Naive thymus-derived CD4-positive, alpha-beta T cell (primary cell): Measurements from ENCODE around the gene CNN2. TPM values are rescaled to one million over a fixed set of nuclear protein-coding genes. Genes with fewer than 3 reads are reported as not detected.

ENCODE experiments used
- polyA plus RNA-seq, 2 donors: library from polyadenylated mRNA; unstranded; fragments of 300-500 nt; fragmentation: Illumina TruSeq; gene quantifications; one replicate each; pipeline ENCODE4 v1.2.3, GENCODE V29; 2021
- total RNA-seq, 6 experiments: library from RNA in 5 of 6; stranded (reverse) in 5 of 6; gene quantifications; 1 replicate in 5 of 6; 2 replicates in 1 of 6; pipeline ENCODE4 v1.2.3 and lab custom pipeline; 2021 to 2026

Gene CNN2
- total and polyA plus RNA-seq, 7 experiments from 2014 or later, result 234 to 704 (median 326) TPM

Other genes starting within 250 kb of the CNN2 start
- 100 to 1,000 TPM; 313 to 524 (median 326) TPM for gene PTBP1, start 229.2 kb upstream of the CNN2 start, total RNA-seq
- 100 to 1,000 TPM; 113 to 227 TPM for gene PTBP1, start 229.2 kb upstream of the CNN2 start, polyA plus RNA-seq
- gene PLPPR3, start 204.7 kb upstream of the CNN2 start, total RNA-seq, result not detected
- gene PLPPR3, start 204.7 kb upstream of the CNN2 start, polyA plus RNA-seq, result not detected
- gene AZU1, start 198.8 kb upstream of the CNN2 start, total RNA-seq, result 1 to 10 TPM in 1 of 5 experiments, under 1 TPM in 1, not detected in 3; 0.64 to 4.1 TPM
- gene AZU1, start 198.8 kb upstream of the CNN2 start, polyA plus RNA-seq, result not detected
- gene PRTN3, start 185.6 kb upstream of the CNN2 start, total RNA-seq, result 1 to 10 TPM in 1 of 5 experiments, not detected in 4; 2.7 TPM
- gene PRTN3, start 185.6 kb upstream of the CNN2 start, polyA plus RNA-seq, result not detected
- 1 to 10 TPM in 1 of 5 experiments, not detected in 4; 4.9 TPM for gene ELANE, start 174.3 kb upstream of the CNN2 start, total RNA-seq
- gene ELANE, start 174.3 kb upstream of the CNN2 start, polyA plus RNA-seq, result not detected
- 10 to 100 TPM in 2 of 5 experiments, 1 to 10 TPM in 3; 1.3 to 58.0 (median 2.1) TPM for gene CFD, start 166.9 kb upstream of the CNN2 start, total RNA-seq
- gene CFD, start 166.9 kb upstream of the CNN2 start, polyA plus RNA-seq, result 1 to 10 TPM; 4.9 to 8.0 TPM
- gene MED16, start 133.4 kb upstream of the CNN2 start, total RNA-seq, result 10 to 100 TPM; 47.5 to 78.2 (median 67.6) TPM
- 100 to 1,000 TPM in 1 of 2 donors, 10 to 100 TPM in 1; 65.7 to 142 TPM for gene MED16, start 133.4 kb upstream of the CNN2 start, polyA plus RNA-seq
- gene RNU6-9, start 133.1 kb upstream of the CNN2 start, total RNA-seq, result not detected
- gene RNU6-9, start 133.1 kb upstream of the CNN2 start, polyA plus RNA-seq, result not detected
- 100 to 1,000 TPM; 123 to 219 (median 184) TPM for gene R3HDM4, start 113.4 kb upstream of the CNN2 start, total RNA-seq
- 100 to 1,000 TPM; 195 to 251 TPM for gene R3HDM4, start 113.4 kb upstream of the CNN2 start, polyA plus RNA-seq
- 1 to 10 TPM; 1.1 to 3.0 (median 1.7) TPM for gene KISS1R, start 109.3 kb upstream of the CNN2 start, total RNA-seq
- under 1 TPM; 0.72 to 0.85 TPM for gene KISS1R, start 109.3 kb upstream of the CNN2 start, polyA plus RNA-seq
- 10 to 100 TPM in 3 of 5 experiments, 1 to 10 TPM in 2; 7.1 to 33.1 (median 10.2) TPM for gene ARID3A, start 100.6 kb upstream of the CNN2 start, total RNA-seq
- under 1 TPM; 0.57 to 0.95 TPM for gene ARID3A, start 100.6 kb upstream of the CNN2 start, polyA plus RNA-seq
- 10 to 100 TPM; 20.7 to 63.8 (median 48.5) TPM for gene WDR18, start 42.3 kb upstream of the CNN2 start, total RNA-seq
- gene WDR18, start 42.3 kb upstream of the CNN2 start, polyA plus RNA-seq, result 10 to 100 TPM; 69.8 to 74.4 TPM
- gene GRIN3B, start 26.2 kb upstream of the CNN2 start, total RNA-seq, result under 1 TPM in 3 of 5 experiments, not detected in 2; 0.10 to 0.56 (median 0.19) TPM
- not detected for gene GRIN3B, start 26.2 kb upstream of the CNN2 start, polyA plus RNA-seq
- gene TMEM259, start 5.5 kb upstream of the CNN2 start, total RNA-seq, result 100 to 1,000 TPM; 189 to 347 (median 311) TPM
- 10 to 100 TPM; 40.7 to 86.1 TPM for gene TMEM259, start 5.5 kb upstream of the CNN2 start, polyA plus RNA-seq
- not detected for gene RNU6-2, start 5.1 kb upstream of the CNN2 start, total RNA-seq
- gene RNU6-2, start 5.1 kb upstream of the CNN2 start, polyA plus RNA-seq, result not detected
- gene ABCA7, start 13.5 kb downstream of the CNN2 start, total RNA-seq, result 100 to 1,000 TPM in 4 of 5 experiments, 10 to 100 TPM in 1; 57.8 to 323 (median 155) TPM
- gene ABCA7, start 13.5 kb downstream of the CNN2 start, polyA plus RNA-seq, result 10 to 100 TPM in 1 of 2 donors, 1 to 10 TPM in 1; 6.6 to 25.5 TPM
- gene ARHGAP45, start 40.6 kb downstream of the CNN2 start, total RNA-seq, result 1,000 to 10,000 TPM in 1 of 5 experiments, 100 to 1,000 TPM in 4; 467 to 1,030 (median 779) TPM
- 100 to 1,000 TPM; 305 to 880 TPM for gene ARHGAP45, start 40.6 kb downstream of the CNN2 start, polyA plus RNA-seq
- gene POLR2E, start 68.8 kb downstream of the CNN2 start, total RNA-seq, result 100 to 1,000 TPM in 1 of 5 experiments, 10 to 100 TPM in 4; 75.3 to 157 (median 82.1) TPM
- gene POLR2E, start 68.8 kb downstream of the CNN2 start, polyA plus RNA-seq, result 100 to 1,000 TPM; 136 to 179 TPM
- gene GPX4, start 77.4 kb downstream of the CNN2 start, total RNA-seq, result 100 to 1,000 TPM; 122 to 235 (median 194) TPM
- 100 to 1,000 TPM; 417 to 522 TPM for gene GPX4, start 77.4 kb downstream of the CNN2 start, polyA plus RNA-seq
- 100 to 1,000 TPM in 3 of 5 experiments, 10 to 100 TPM in 2; 88.6 to 137 (median 104) TPM for gene SBNO2, start 147.7 kb downstream of the CNN2 start, total RNA-seq
- gene SBNO2, start 147.7 kb downstream of the CNN2 start, polyA plus RNA-seq, result 1 to 10 TPM; 1.7 to 2.6 TPM
- gene STK11, start 179.2 kb downstream of the CNN2 start, total RNA-seq, result 10 to 100 TPM; 67.7 to 91.3 (median 71.6) TPM
- gene STK11, start 179.2 kb downstream of the CNN2 start, polyA plus RNA-seq, result 10 to 100 TPM; 13.9 to 28.9 TPM
- gene CBARP, start 211.4 kb downstream of the CNN2 start, total RNA-seq, result under 1 TPM in 2 of 5 experiments, not detected in 3; 0.15 to 0.27 TPM
- not detected for gene CBARP, start 211.4 kb downstream of the CNN2 start, polyA plus RNA-seq
- gene ATP5F1D, start 215.1 kb downstream of the CNN2 start, total RNA-seq, result 100 to 1,000 TPM in 3 of 5 experiments, 10 to 100 TPM in 2; 90.6 to 178 (median 102) TPM
- gene ATP5F1D, start 215.1 kb downstream of the CNN2 start, polyA plus RNA-seq, result 100 to 1,000 TPM; 209 to 302 TPM
- 100 to 1,000 TPM in 2 of 5 experiments, 10 to 100 TPM in 3; 22.6 to 310 (median 78.1) TPM for gene MIDN, start 222.0 kb downstream of the CNN2 start, total RNA-seq
- gene MIDN, start 222.0 kb downstream of the CNN2 start, polyA plus RNA-seq, result 1 to 10 TPM; 1.4 to 3.6 TPM
- gene CIRBP, start 242.7 kb downstream of the CNN2 start, total RNA-seq, result 100 to 1,000 TPM; 237 to 629 (median 524) TPM
- 100 to 1,000 TPM; 233 to 247 TPM for gene CIRBP, start 242.7 kb downstream of the CNN2 start, polyA plus RNA-seq
- gene FAM174C, start 248.9 kb downstream of the CNN2 start, total RNA-seq, result 10 to 100 TPM; 31.7 to 57.3 (median 47.7) TPM
- gene FAM174C, start 248.9 kb downstream of the CNN2 start, polyA plus RNA-seq, result 10 to 100 TPM; 75.0 to 78.8 TPM